Keratinocyte (primary cell): ENCODE results near the gene SMYD3. TPM values are rescaled to one million over a fixed set of nuclear protein-coding genes. Genes with fewer than 3 reads are reported as not detected.

Experiments
- DNase-seq: peaks from one replicate; pipeline ENCODE4 v3.0.0-alpha.2; 2011; ENCODE audit warnings: low read depth, missing footprints, low spot score
- FAIRE-seq: peaks from 2 replicates; lab custom pipeline; 2011; peaks lifted over from hg19 to GRCh38; lab: Jason Lieb, UNC
- H2AFZ ChIP-seq: 2 replicates; pipeline ENCODE4 v1.6.0; 2012; ENCODE audit warnings: low read length, control low read depth, inconsistent platforms; ENCODE audit not compliant: control insufficient read depth
- H3K27ac ChIP-seq: 2 replicates; pipeline ENCODE4 v1.5.1; 2011; ENCODE audit warnings: low read length; ENCODE audit not compliant: control insufficient read depth, insufficient read depth
- H3K27me3 ChIP-seq: 3 replicates; pipeline ENCODE4 v1.6.0; 2011; ENCODE audit warnings: low read length; ENCODE audit not compliant: control insufficient read depth, insufficient read depth; ENCODE audit errors: extremely low read depth
- H3K36me3 ChIP-seq, 2 experiments: 2 replicates in 1 of 2; 3 replicates in 1 of 2; pipeline ENCODE4 v1.5.1; 2011; ENCODE audit warnings: low read length in 2 of 2, mild to moderate bottlenecking in 1 of 2; ENCODE audit not compliant: control insufficient read depth in 2 of 2, insufficient read depth in 2 of 2; ENCODE audit errors: extremely low read depth in 1 of 2
- H3K4me1 ChIP-seq: 3 replicates; pipeline ENCODE4 v1.5.1; 2011; ENCODE audit warnings: low read length; ENCODE audit not compliant: control insufficient read depth, insufficient read depth; ENCODE audit errors: extremely low read depth
- H3K4me2 ChIP-seq: 3 replicates; pipeline ENCODE4 v1.6.0; 2011; ENCODE audit warnings: low read depth, low read length; ENCODE audit not compliant: control insufficient read depth, insufficient read depth; ENCODE audit errors: extremely low read depth
- H3K4me3 ChIP-seq, 3 experiments: fragments of 200-600 bp in 1 of 3; sonication (generic) in 1 of 3; 2 replicates in 2 of 3; 3 replicates in 1 of 3; pipeline ENCODE4 v1.5.1; 2011 to 2016; ENCODE audit warnings: low read length in 3 of 3, mild to moderate bottlenecking in 3 of 3, control low read depth in 2 of 3, inconsistent platforms in 1 of 3, low read depth in 1 of 3, mixed read lengths in 1 of 3, mixed run types in 1 of 3, moderate library complexity in 1 of 3; ENCODE audit not compliant: control insufficient read depth in 2 of 3, insufficient read depth in 2 of 3; ENCODE audit errors: extremely low read depth in 1 of 3
- H3K79me2 ChIP-seq: 2 replicates; pipeline ENCODE4 v1.6.0; 2012; ENCODE audit warnings: low read length; ENCODE audit not compliant: control insufficient read depth, insufficient read depth
- H3K9ac ChIP-seq: 3 replicates; pipeline ENCODE4 v1.6.0; 2011; ENCODE audit warnings: low read length; ENCODE audit not compliant: control insufficient read depth, insufficient read depth; ENCODE audit errors: extremely low read depth
- H3K9me1 ChIP-seq: 3 replicates; pipeline ENCODE4 v1.6.0; 2011; ENCODE audit warnings: low read length; ENCODE audit not compliant: control insufficient read depth, insufficient read depth; ENCODE audit errors: extremely low read depth
- H3K9me3 ChIP-seq: 2 replicates; pipeline ENCODE4 v1.5.1; 2012; ENCODE audit warnings: low read depth, low read length; ENCODE audit not compliant: control insufficient read depth
- H4K20me1 ChIP-seq: 3 replicates; pipeline ENCODE4 v1.6.0; 2011; ENCODE audit warnings: low read length; ENCODE audit not compliant: control insufficient read depth, insufficient read depth; ENCODE audit errors: extremely low read depth
- EZH2 ChIP-seq: IDR thresholded peaks from one replicate; pipeline ENCODE4 v1.6.1; 2012; ENCODE audit warnings: inconsistent platforms, mild to moderate bottlenecking, low read length, moderate library complexity
- dilution Hi-C: fragments of 300-500 bp; cut with MboI; formaldehyde crosslinking; loops from one replicate; pipeline ENCODE4 v1.7.0; 2020; ENCODE audit warnings: low sequenced_read_pairs; ENCODE audit not compliant: extremely low pct_ligation_motif_present
- polyA plus RNA-seq, 5 experiments: library from polyadenylated mRNA; depleted of rRNA in 3 of 5; stranded (reverse) in 3 of 5; stranded (forward) in 1 of 5; unstranded in 1 of 5; fragments of >200 nt; gene quantifications; 1 replicate in 1 of 5; 2 replicates in 3 of 5; 3 replicates in 1 of 5; pipeline versions ENCODE4 v1.2.1 to v1.2.3, GENCODE V29; 2011 to 2012; ENCODE audit warnings: missing spikeins in 2 of 5, low read depth in 1 of 5, low replicate concordance in 1 of 5
- TF ChIP-seq, protein P1 (sequence below), 3 experiments: IDR thresholded peaks in 1 of 3; conservative IDR thresholded peaks in 1 of 3; optimal IDR thresholded peaks in 1 of 3; 2 replicates in 2 of 3; 3 replicates in 1 of 3; pipeline versions ENCODE3 to v1.5.1; 2011; ENCODE audit warnings: low read length in 3 of 3, mild to moderate bottlenecking in 3 of 3, moderate library complexity in 2 of 3, control low read depth in 1 of 3, inconsistent platforms in 1 of 3; ENCODE audit not compliant: insufficient read depth in 2 of 3; ENCODE audit errors: extremely low read depth in 1 of 3

SMYD3 gene
- polyA plus RNA-seq, 1 donor (not counting 4 experiments of a cell fraction or from before 2014, with no cell fraction given): 31.0 TPM

DNA sequence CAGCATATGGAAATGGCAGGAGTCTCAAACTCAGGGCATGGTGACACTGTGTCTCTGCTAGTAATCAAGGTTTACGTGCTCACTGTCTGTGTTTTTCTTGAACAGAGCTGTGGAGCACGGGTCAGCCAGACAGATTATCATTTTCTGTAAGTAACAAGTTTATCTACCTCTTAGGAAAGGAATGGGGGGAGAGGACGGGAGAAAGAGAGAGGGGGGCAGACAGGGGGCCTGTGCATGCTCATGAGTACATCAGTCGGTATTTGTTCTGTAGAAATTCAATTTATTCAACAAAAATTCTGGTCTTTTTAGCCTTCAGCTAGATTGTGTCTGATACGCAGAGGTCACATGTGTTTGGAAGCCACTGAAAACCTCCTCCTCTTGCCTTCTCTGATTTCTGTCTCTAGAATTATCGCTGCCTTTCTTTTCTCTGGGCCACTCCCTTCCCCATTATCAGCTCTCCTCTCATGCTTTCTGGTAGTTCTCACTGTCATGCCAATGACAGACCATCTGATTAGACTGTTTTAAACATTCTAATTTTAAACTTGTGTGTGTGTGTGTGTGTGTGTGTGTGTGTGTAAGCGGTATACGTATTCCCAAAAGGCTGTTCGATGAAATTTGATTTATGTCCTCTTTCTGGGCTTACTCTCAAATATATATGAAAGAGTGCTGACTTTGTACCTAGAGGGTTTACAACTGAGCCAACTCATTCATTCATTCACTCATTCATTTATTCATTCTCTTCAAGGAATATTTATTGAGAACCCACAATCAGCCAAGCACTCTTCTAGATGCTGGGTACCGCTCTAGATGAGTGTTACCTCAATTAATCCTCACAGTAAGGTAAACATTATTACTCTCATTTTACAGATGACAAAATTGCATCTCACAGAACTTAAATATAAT is 715.4 kb downstream of the SMYD3 start:
- no peak overlapping the region for H2AFZ ChIP-seq
- H3K9ac ChIP-seq: no peak overlapping the region
- H3K36me3 ChIP-seq: no peaks in the 10 kb centered on the region
- no peaks in the 10 kb centered on the region for H3K27me3 ChIP-seq
- H3K4me1 ChIP-seq: peaks cover 9% of the 10 kb centered on the region
- TF ChIP-seq EZH2: no peak
- TF ChIP-seq, protein P1, sequence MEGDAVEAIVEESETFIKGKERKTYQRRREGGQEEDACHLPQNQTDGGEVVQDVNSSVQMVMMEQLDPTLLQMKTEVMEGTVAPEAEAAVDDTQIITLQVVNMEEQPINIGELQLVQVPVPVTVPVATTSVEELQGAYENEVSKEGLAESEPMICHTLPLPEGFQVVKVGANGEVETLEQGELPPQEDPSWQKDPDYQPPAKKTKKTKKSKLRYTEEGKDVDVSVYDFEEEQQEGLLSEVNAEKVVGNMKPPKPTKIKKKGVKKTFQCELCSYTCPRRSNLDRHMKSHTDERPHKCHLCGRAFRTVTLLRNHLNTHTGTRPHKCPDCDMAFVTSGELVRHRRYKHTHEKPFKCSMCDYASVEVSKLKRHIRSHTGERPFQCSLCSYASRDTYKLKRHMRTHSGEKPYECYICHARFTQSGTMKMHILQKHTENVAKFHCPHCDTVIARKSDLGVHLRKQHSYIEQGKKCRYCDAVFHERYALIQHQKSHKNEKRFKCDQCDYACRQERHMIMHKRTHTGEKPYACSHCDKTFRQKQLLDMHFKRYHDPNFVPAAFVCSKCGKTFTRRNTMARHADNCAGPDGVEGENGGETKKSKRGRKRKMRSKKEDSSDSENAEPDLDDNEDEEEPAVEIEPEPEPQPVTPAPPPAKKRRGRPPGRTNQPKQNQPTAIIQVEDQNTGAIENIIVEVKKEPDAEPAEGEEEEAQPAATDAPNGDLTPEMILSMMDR (optimal IDR thresholded peaks at IDR 0.05 in 1 of 3, IDR thresholded peaks at IDR 0.05 in 1 of 3, conservative IDR thresholded peaks at IDR 0.05 in 1 of 3; ENCODE audit: extremely low read depth in 1 of 3, insufficient read depth in 2 of 3, low read length in 3 of 3): no peak
- H3K79me2 ChIP-seq: no peaks in the 10 kb centered on the region
- no peaks in the 10 kb centered on the region for H3K9me1 ChIP-seq
- H3K4me2 ChIP-seq: no peak overlapping the region
- no peaks in the 10 kb centered on the region for H4K20me1 ChIP-seq
- no peak for FAIRE-seq
- no peaks in the 10 kb centered on the region for H3K9me3 ChIP-seq
- dilution Hi-C loops: no loop called here
- H3K27ac ChIP-seq: no peak overlapping the region
- no peak for DNase-seq
- no peak overlapping the region for H3K4me3 ChIP-seq

DNA sequence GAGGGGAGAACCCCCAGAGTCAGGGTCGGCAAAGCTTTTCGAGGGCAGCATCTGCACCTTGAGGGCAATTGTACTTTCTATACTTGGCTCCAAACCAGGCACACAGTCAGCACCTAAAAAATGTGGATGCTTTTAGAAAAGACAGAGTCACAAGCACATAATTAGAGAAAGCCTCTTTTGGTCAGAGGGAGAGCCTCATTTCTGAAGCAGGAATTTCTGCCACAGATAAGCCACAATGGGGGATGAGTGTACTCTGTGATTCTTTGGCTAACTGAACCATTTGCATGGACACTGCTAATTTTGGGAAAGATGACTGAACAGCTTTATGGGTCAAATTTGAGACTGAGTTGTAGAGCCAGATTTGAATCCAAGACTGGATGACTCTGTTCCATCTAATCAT is 716.6 kb downstream of the SMYD3 start:
- Histone ChIP-seq H3K9ac (no peak overlapping the region), H3K36me3 (no peaks in the 10 kb centered on the region), H3K9me3 (no peaks in the 10 kb centered on the region), H4K20me1 (no peaks in the 10 kb centered on the region), H3K4me2 (no peak overlapping the region), H3K4me1 (peaks cover 9% of the 10 kb centered on the region), H3K79me2 (no peaks in the 10 kb centered on the region), H2AFZ (no peak overlapping the region), H3K9me1 (no peaks in the 10 kb centered on the region), H3K4me3 (no peak overlapping the region), H3K27ac (no peak overlapping the region), H3K27me3 (no peaks in the 10 kb centered on the region)
- dilution Hi-C loops: no loop called here
- DNase-seq (no peak), FAIRE-seq (no peak)
- TF ChIP-seq EZH2: no peak
- TF ChIP-seq, protein P1 (optimal IDR thresholded peaks at IDR 0.05 in 1 of 3, IDR thresholded peaks at IDR 0.05 in 1 of 3, conservative IDR thresholded peaks at IDR 0.05 in 1 of 3; ENCODE audit: extremely low read depth in 1 of 3, insufficient read depth in 2 of 3, low read length in 3 of 3): no peak
